Measurements from ENCODE around the gene CCL16.
"Not testable (repeated sequence)": the region's sequence is repeated elsewhere in the genome, so short reads cannot be mapped to it uniquely, and the experiment has no call there.

Gene CCL16

GRCh38 chr17:35981246-35981645, at the start of gene CCL16:
Gene CCL16, minus strand, starts transcription at chr17:35981497. Its CDS starts 77 bp downstream, at chr17:35981420.
- no peak for DNase-seq

- no peak for DNase-seq
Observed at GRCh38 chr17:36030956-36031355, 49.7 kb upstream of the CCL16 start.

GRCh38 chr17:36027761-36028160, 46.5 kb upstream of the CCL16 start:
- DNase-seq: no peak

GRCh38 chr17:36024106-36024869, 43.0 kb upstream of the CCL16 start:
- DNase-seq: no peak

GRCh38 chr17:36019423-36019822, 38.1 kb upstream of the CCL16 start:
- no peak for DNase-seq

- DNase-seq: no peak
Observed at GRCh38 chr17:36017799-36018198, 36.5 kb upstream of the CCL16 start, which contains the start of gene CCL23. Gene CCL23, minus strand, starts transcription at chr17:36017972. Its CDS starts 75 bp downstream, at chr17:36017897.

GRCh38 chr17:36016555-36016954, 35.3 kb upstream of the CCL16 start:
- no peak for DNase-seq

GRCh38 chr17:36015895-36016294, 34.6 kb upstream of the CCL16 start:
- DNase-seq: not testable (repeated sequence)

GRCh38 chr17:36014946-36015345, 33.6 kb upstream of the CCL16 start:
- DNase-seq: no peak

GRCh38 chr17:36011201-36011600, 29.9 kb upstream of the CCL16 start:
- no peak for DNase-seq

GRCh38 chr17:36008998-36009665, 27.8 kb upstream of the CCL16 start:
- no peak for DNase-seq

GRCh38 chr17:36004594-36005108, 23.4 kb upstream of the CCL16 start:
- DNase-seq: no peak

GRCh38 chr17:36002631-36003030, 21.3 kb upstream of the CCL16 start:
- DNase-seq: no peak

- no peak for DNase-seq
Observed at GRCh38 chr17:36001862-36002603, 20.7 kb upstream of the CCL16 start.

GRCh38 chr17:36001110-36001771, 19.9 kb upstream of the CCL16 start, which contains the start of gene CCL15:
Gene CCL15, minus strand, starts transcription at chr17:36001553. Its CDS starts 61 bp downstream, at chr17:36001492.
- no peak for DNase-seq

- DNase-seq: no peak
Observed at GRCh38 chr17:36000732-36001109, 19.4 kb upstream of the CCL16 start.

- DNase-seq: no peak
Observed at GRCh38 chr17:35998756-35999155, 17.5 kb upstream of the CCL16 start.

- no peak for DNase-seq
Observed at GRCh38 chr17:35998018-35998545, 16.8 kb upstream of the CCL16 start.

- not testable (repeated sequence) for DNase-seq
Observed at GRCh38 chr17:35995346-35995745, 14.0 kb upstream of the CCL16 start.

GRCh38 chr17:35991075-35991474, 9.8 kb upstream of the CCL16 start:
- DNase-seq: no peak

- no peak for DNase-seq
Observed at GRCh38 chr17:35988164-35988563, 6.9 kb upstream of the CCL16 start.

- DNase-seq: no peak
Observed at GRCh38 chr17:35986643-35987042, 5.3 kb upstream of the CCL16 start, which contains the start of gene CCL14. Gene CCL14, minus strand, starts transcription at chr17:35986729. Its CDS starts 80 bp downstream, at chr17:35986649.
